ENCODE measurements around the gene HBA1.

- TF ChIP-seq POLR2A (IDR thresholded peaks at IDR 0.05; ENCODE audit: low read depth, low read length) (no peak), TAF1 (IDR thresholded peaks at IDR 0.05; ENCODE audit: low read depth, low read length) (no peak), POLR2AphosphoS5 (IDR thresholded peaks at IDR 0.05; ENCODE audit: low read depth, low read length) (no peak), PAX5 (IDR thresholded peaks at IDR 0.05; ENCODE audit: insufficient read depth, low read length, severe bottlenecking) (no peak), SPI1 (IDR thresholded peaks at IDR 0.05; ENCODE audit: low read depth, low read length) (no peak)
Measured at GRCh38 chr16:180681-181564, 4.4 kb downstream of the HBA1 start.

Data from GM12891 (cell line).